Measurements from ENCODE around the gene SDK1. TPM values are rescaled to one million over a fixed set of nuclear protein-coding genes. Genes with fewer than 3 reads are reported as not detected.

The SDK1 gene
- total and polyA plus RNA-seq, 2 of the 8 experiments (the other 6 are each of a cell fraction or from before 2014, with no cell fraction given) = 3.3 to 7.2 TPM

- no peak overlapping the region for H3K9ac ChIP-seq (replicated peaks in 1 of 4; ENCODE audit: extremely low read depth in 1 of 4, low read depth in 3 of 4, low read length in 3 of 4)
- H2BK15ac ChIP-seq (ENCODE audit: low read length) = no peak overlapping the region
- H3K23ac ChIP-seq (ENCODE audit: insufficient read length) = no peak overlapping the region
- H3K9me3 ChIP-seq (ENCODE audit: insufficient read depth in 2 of 2, low read depth in 1 of 2, low read length in 1 of 2) = no peaks in the 10 kb centered on the region
- no peaks in the 10 kb centered on the region for H3K79me2 ChIP-seq (ENCODE audit: control insufficient read depth in 1 of 2, insufficient read depth in 2 of 2, low read length in 2 of 2)
- no peak overlapping the region for H3K4ac ChIP-seq (replicated peaks; ENCODE audit: insufficient read length, low read depth, low read length)
- no peak overlapping the region for H2BK5ac ChIP-seq (ENCODE audit: low read depth, low read length)
- H3K79me1 ChIP-seq (ENCODE audit: low read depth, low read length) = no peaks in the 10 kb centered on the region
- no peak overlapping the region for H3K56ac ChIP-seq (replicated peaks; ENCODE audit: insufficient read length, low read depth, low read length)
- H4K5ac ChIP-seq (ENCODE audit: insufficient read length, low read depth, low read length) = no peak overlapping the region
- no peaks in the 10 kb centered on the region; a peak in 4 of 7 replicates for H3K4me1 ChIP-seq (replicated peaks in 1 of 4; ENCODE audit: control insufficient read depth in 3 of 4, insufficient read depth in 4 of 4, low read length in 3 of 4)
- H3K14ac ChIP-seq (ENCODE audit: insufficient read length) = no peak overlapping the region
- no peak overlapping the region for H2AK5ac ChIP-seq (ENCODE audit: low read depth, low read length)
- POLR2A ChIA-PET (ENCODE audit: partially characterized antibody) = interaction anchor here (0.8 kb wide), 1 partner anchor 9 kb away, joined by 3 read pairs; no protein-coding TSS in a partner anchor
- no peak overlapping the region for H2BK20ac ChIP-seq (ENCODE audit: low read length)
- H3K18ac ChIP-seq (ENCODE audit: extremely low read depth, low read length) = no peak overlapping the region
- H3K4me3 ChIP-seq (ENCODE audit: extremely low read depth in 1 of 4, insufficient read depth in 2 of 4, low read depth in 3 of 4, low read length in 4 of 4) = no peak overlapping the region
- no peaks in the 10 kb centered on the region for H3K36me3 ChIP-seq (ENCODE audit: control insufficient read depth in 2 of 4, insufficient read depth in 4 of 4, low read length in 3 of 4)
- TF ChIP-seq RNF2 (IDR thresholded peaks at IDR 0.05; ENCODE audit: borderline replicate concordance, low read depth, low read length, missing control alignments, poor library complexity, severe bottlenecking) (no peak), SP4 (IDR thresholded peaks at IDR 0.05; ENCODE audit: low read length) (no peak)
- no peak overlapping the region for H3K4me2 ChIP-seq (ENCODE audit: insufficient read depth in 1 of 2, low read depth in 2 of 2, low read length in 2 of 2)
- H4K91ac ChIP-seq (replicated peaks; ENCODE audit: insufficient read length, low read length) = no peak overlapping the region
- FAIRE-seq = no peak
- H4K8ac ChIP-seq (ENCODE audit: extremely low read depth, insufficient read depth, low read length) = no peak overlapping the region
- no peak overlapping the region for H2BK12ac ChIP-seq (ENCODE audit: low read depth, low read length)
- no peak overlapping the region for H2BK120ac ChIP-seq (replicated peaks; ENCODE audit: low read depth, low read length)
- 94% methylated on average over 10 of the region's 15 CpGs; no CpG with 5 or more reads in 1 of the 2 experiments for WGBS, 2 experiments (ENCODE audit: extremely low coverage in 1 of 2, insufficient coverage in 1 of 2, insufficient read length in 1 of 2, insufficient replicate concordance in 2 of 2, low coverage in 1 of 2, low lambda C conversion rate in 2 of 2, missing lambda C conversion rate in 1 of 2)
- no peaks in the 10 kb centered on the region for H3K27me3 ChIP-seq (replicated peaks in 1 of 4; ENCODE audit: control insufficient read depth in 3 of 4, extremely low read depth in 1 of 4, insufficient read depth in 3 of 4, low read length in 3 of 4)
- peak in 1 of 2 experiments; percentile 41 for DNase-seq (ENCODE audit: low read depth in 1 of 2, low spot score in 2 of 2)
- CTCF ChIA-PET (ENCODE audit: partially characterized antibody) = interaction anchor here (1.0 kb wide), 1 partner anchor 12 kb away, joined by 3 read pairs; no protein-coding TSS in a partner anchor
- no peaks in the 10 kb centered on the region for H3K23me2 ChIP-seq (ENCODE audit: low read depth, low read length)
- H2AFZ ChIP-seq (ENCODE audit: low read length) = no peak overlapping the region
- H4K20me1 ChIP-seq (replicated peaks in 1 of 2; ENCODE audit: control insufficient read depth in 1 of 2, insufficient read depth in 2 of 2, low read length in 2 of 2) = no peaks in the 10 kb centered on the region
- H3K27ac ChIP-seq (ENCODE audit: low read depth, low read length) = no peak overlapping the region
These were observed 964.6 kb downstream of the SDK1 start for GRCh38 chr7:4265676-4266075.
